Transverse colon (tissue), 4 donors: Measurements from ENCODE around the gene GNPNAT1. TPM values are rescaled to one million over a fixed set of nuclear protein-coding genes. Genes with fewer than 3 reads are reported as not detected.
A peak's percentile ranks its signal among the peaks of the same experiment; 100 is the strongest.

Source experiments
- DNase-seq: peaks from one replicate; pipeline ENCODE4 v3.0.0-alpha.2; 2019
- H3K27ac ChIP-seq, 4 donors: fragments of 200-600 bp; sonication (generic); 2 replicates each; pipeline ENCODE4 v1.5.1; 2016 to 2018; ENCODE audit warnings: inconsistent platforms in 4 of 4
- H3K27me3 ChIP-seq: fragments of 200-600 bp; sonication (generic); 2 replicates; pipeline ENCODE4 v1.5.1; 2017; ENCODE audit warnings: inconsistent platforms
- H3K36me3 ChIP-seq, 4 donors: fragments of 200-600 bp; sonication (generic); 2 replicates each; pipeline ENCODE4 v1.5.1; 2017 to 2019; ENCODE audit warnings: inconsistent platforms in 4 of 4
- H3K4me1 ChIP-seq, 4 donors: fragments of 200-600 bp; sonication (generic); 2 replicates each; pipeline ENCODE4 v1.5.1; 2017 to 2020; ENCODE audit warnings: inconsistent platforms in 4 of 4
- H3K4me3 ChIP-seq, 4 donors: fragments of 200-600 bp; sonication (generic); 1 replicate in 1 of 4; 2 replicates in 3 of 4; pipeline versions ENCODE4 v1.5.1 to v1.6.1; 2017 to 2019; ENCODE audit warnings: inconsistent platforms in 4 of 4
- H3K9me3 ChIP-seq, 2 donors: fragments of 200-600 bp; sonication (generic); 2 replicates each; pipeline ENCODE4 v1.5.1; 2017 to 2019; ENCODE audit warnings: inconsistent platforms in 2 of 2
- CTCF ChIP-seq, 5 experiments: fragments of 200-600 bp in 3 of 5; fragments of 450-650 bp in 2 of 5; sonication (generic) in 3 of 5; IDR thresholded peaks; 1 replicate in 2 of 5; 2 replicates in 3 of 5; pipeline ENCODE4 v1.5.1; 2016 to 2017; ENCODE audit warnings: antibody characterized with exemption in 5 of 5, inconsistent platforms in 3 of 5, mild to moderate bottlenecking in 2 of 5, moderate library complexity in 1 of 5
- EP300 ChIP-seq: sonication (generic); formaldehyde crosslinking; IDR thresholded peaks from one replicate; pipeline ENCODE4 v1.6.1; 2017; ENCODE audit warnings: antibody characterized with exemption, low read depth
- POLR2A ChIP-seq: fragments of 450-650 bp; IDR thresholded peaks from one replicate; pipeline ENCODE4 v1.6.1; 2016; ENCODE audit warnings: antibody characterized with exemption, mild to moderate bottlenecking, moderate library complexity
- POLR2AphosphoS5 ChIP-seq, 3 donors: sonication (generic); formaldehyde crosslinking; IDR thresholded peaks; one replicate each; pipeline ENCODE4 v1.6.1; 2016; ENCODE audit warnings: antibody characterized with exemption in 3 of 3
- whole genome bisulfite sequencing, 2 donors: methylation state at CpG; one replicate each; pipeline ENCODE4 v1.1.5; 2018; ENCODE audit warnings: low coverage in 1 of 2; 5-methylcytosine and 5-hydroxymethylcytosine counted together
- in situ Hi-C, 4 donors: fragments of 200-750 bp; cut with MboI; loops; one replicate each; pipeline versions ENCODE4 v1.15.0 to v1.15.1; 2017; ENCODE audit warnings: low sequenced_read_pairs in 3 of 4, low pct_ligation_motif_present in 1 of 4, low pct_unique_long_range_greater_than_20kb in 1 of 4
- intact Hi-C: fragments of 100-400 bp; cut with DNase I; formaldehyde crosslinking; loops from one replicate; pipeline ENCODE4 v1.15.1; 2023; ENCODE audit warnings: low total_unique reads
- total RNA-seq, 4 donors: library from RNA; depleted of rRNA; stranded (reverse); fragments of >200 nt; gene quantifications; one replicate each; pipeline ENCODE4 v1.1.0, GENCODE V29; 2016

GNPNAT1 gene
- total RNA-seq, 4 donors from 2014 or later = 7.5 to 17.1 (median 12.7) TPM

- Histone ChIP-seq H3K27ac (no peak overlapping the region), H3K36me3 (no peaks in the 10 kb centered on the region), H3K4me1 (no peaks in the 10 kb centered on the region), H3K27me3 (no peaks in the 10 kb centered on the region), H3K9me3 (no peaks in the 10 kb centered on the region), H3K4me3 (no peak overlapping the region)
- no peak for DNase-seq
- in situ Hi-C loops = loop anchor here (25.0 kb wide), 3 partner anchors 254 to 504 kb away; no protein-coding TSS in a partner anchor
- TF ChIP-seq CTCF (IDR thresholded peaks at IDR 0.05) (no peak), POLR2AphosphoS5 (IDR thresholded peaks at IDR 0.05) (no peak), POLR2A (no peak), EP300 (no peak)
- WGBS, 2 donors = 82 to 100% methylated on average over 1 of the region's 1 CpG
- intact Hi-C loops = no loop called here
Observed at GRCh38 chr14:52808101-52808500, 16.7 kb upstream of the GNPNAT1 start.

- H3K36me3 ChIP-seq = no peaks in the 10 kb centered on the region
- H3K27me3 ChIP-seq = no peaks in the 10 kb centered on the region
- intact Hi-C loops = no loop called here
- no peak for DNase-seq
- H3K4me3 ChIP-seq = no peak overlapping the region
- H3K9me3 ChIP-seq = no peaks in the 10 kb centered on the region
- H3K4me1 ChIP-seq = no peaks in the 10 kb centered on the region
- TF ChIP-seq CTCF (IDR thresholded peaks at IDR 0.05) (no peak), POLR2A (no peak)
- WGBS, 2 donors = 84 to 86% methylated on average over 4 of the region's 4 CpGs
- in situ Hi-C loops = loop anchor here (25.0 kb wide), 3 partner anchors 256 to 506 kb away; no protein-coding TSS in a partner anchor
- H3K27ac ChIP-seq = no peak overlapping the region
Observed at GRCh38 chr14:52806115-52806514, 14.7 kb upstream of the GNPNAT1 start.

- Histone ChIP-seq H3K4me3 (no peak overlapping the region), H3K9me3 (no peaks in the 10 kb centered on the region), H3K36me3 (no peaks in the 10 kb centered on the region), H3K4me1 (no peaks in the 10 kb centered on the region), H3K27ac (peak overlapping the region in 1 of 4 donors; percentile 34), H3K27me3 (no peaks in the 10 kb centered on the region)
- intact Hi-C loops (no loop called here), in situ Hi-C loops (loop anchor here (25.0 kb wide), 3 partner anchors 260 to 510 kb away; no protein-coding TSS in a partner anchor)
- TF ChIP-seq EP300 = no peak
- TF ChIP-seq POLR2AphosphoS5 (IDR thresholded peaks at IDR 0.05) = no peak
- no peak for TF ChIP-seq POLR2A
- no peak for TF ChIP-seq CTCF (IDR thresholded peaks at IDR 0.05)
- DNase-seq = no peak
- 68 to 78% methylated on average over 3 of the region's 3 CpGs for WGBS, 2 donors
Observed at GRCh38 chr14:52802597-52802996, 11.2 kb upstream of the GNPNAT1 start.

GRCh38 chr14:52801014-52801712, 9.8 kb upstream of the GNPNAT1 start:
- Histone ChIP-seq H3K9me3 (no peaks in the 10 kb centered on the region), H3K27me3 (no peaks in the 10 kb centered on the region), H3K4me1 (no peaks in the 10 kb centered on the region), H3K4me3 (no peak overlapping the region), H3K36me3 (no peaks in the 10 kb centered on the region), H3K27ac (peak overlapping the region; percentile 5 to 41 (median 31))
- WGBS, 2 donors = 47 to 76% methylated on average over 3 to 5 of the region's 5 CpGs
- DNase-seq = no peak
- TF ChIP-seq POLR2AphosphoS5 (IDR thresholded peaks at IDR 0.05) (peak in 1 of 3 donors; percentile 8), POLR2A (no peak), CTCF (IDR thresholded peaks at IDR 0.05) (no peak), EP300 (no peak)
- in situ Hi-C loops = loop anchor here (25.0 kb wide), 3 partner anchors 261 to 511 kb away; no protein-coding TSS in a partner anchor
- intact Hi-C loops = no loop called here
